Measurements from ENCODE around the gene FOXRED2. TPM values are rescaled to one million over a fixed set of nuclear protein-coding genes. Genes with fewer than 3 reads are reported as not detected.

FOXRED2 gene
- total RNA-seq, 2 experiments from 2014 or later, result 10.9 to 12.0 TPM

GRCh38 chr22:36478966-36479365 is 27.9 kb downstream of the FOXRED2 start:
- H3K9me3 Mint-ChIP-seq, result no peaks in the 10 kb centered on the region
- H3K36me3 Mint-ChIP-seq, result peaks cover 24% of the 10 kb centered on the region
- POLR2A ChIA-PET, result interaction anchor here (1.1 kb wide), 1 partner anchor 24 kb away, joined by 5 read pairs; no protein-coding TSS in a partner anchor
- ATAC-seq (ENCODE audit: low read depth) (no peak), DNase-seq (no peak)
- no peak overlapping the region for H3K27ac Mint-ChIP-seq
- no peaks in the 10 kb centered on the region for H3K27me3 Mint-ChIP-seq
- no peak overlapping the region for H3K4me3 Mint-ChIP-seq
- H3K4me1 Mint-ChIP-seq, result peaks cover 8% of the 10 kb centered on the region

DNA sequence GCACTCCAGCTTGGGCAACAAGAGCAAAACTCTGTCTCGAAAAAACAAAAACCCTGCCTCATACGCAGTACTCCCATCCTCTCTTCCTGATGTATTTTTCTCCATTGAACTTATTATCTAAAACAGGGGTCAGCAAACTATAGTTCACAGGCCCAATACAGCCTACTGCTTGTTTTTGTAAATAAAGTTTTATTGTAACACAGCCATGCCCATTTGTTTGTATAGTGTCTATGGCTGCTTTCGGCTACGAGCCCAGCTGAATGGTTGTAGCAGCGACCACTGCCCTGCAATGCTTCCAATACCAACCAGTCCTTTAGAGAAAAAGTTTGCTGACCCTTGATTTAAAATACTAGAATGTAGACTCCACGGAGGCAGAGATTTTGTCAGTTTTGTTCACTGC is 31.5 kb downstream of the FOXRED2 start:
- peaks cover 20% of the 10 kb centered on the region for H3K36me3 Mint-ChIP-seq
- no peak overlapping the region for H3K4me3 Mint-ChIP-seq
- POLR2A ChIA-PET, result no interaction called here
- ATAC-seq (ENCODE audit: low read depth), result no peak
- no peak overlapping the region for H3K27ac Mint-ChIP-seq
- H3K27me3 Mint-ChIP-seq, result no peaks in the 10 kb centered on the region
- H3K4me1 Mint-ChIP-seq, result peaks cover 2% of the 10 kb centered on the region
- no peaks in the 10 kb centered on the region for H3K9me3 Mint-ChIP-seq
- DNase-seq, result no peak

- Mint-ChIP-seq H3K4me1 (peaks cover 9% of the 10 kb centered on the region), H3K27ac (peak overlapping the region; percentile 36), H3K36me3 (peaks cover 17% of the 10 kb centered on the region), H3K9me3 (no peaks in the 10 kb centered on the region), H3K4me3 (no peak overlapping the region), H3K27me3 (no peaks in the 10 kb centered on the region)
- no peak for ATAC-seq (ENCODE audit: low read depth)
- POLR2A ChIA-PET, result no interaction called here
- DNase-seq, result no peak
Observed at GRCh38 chr22:36472689-36473088, 34.2 kb downstream of the FOXRED2 start.

DNA sequence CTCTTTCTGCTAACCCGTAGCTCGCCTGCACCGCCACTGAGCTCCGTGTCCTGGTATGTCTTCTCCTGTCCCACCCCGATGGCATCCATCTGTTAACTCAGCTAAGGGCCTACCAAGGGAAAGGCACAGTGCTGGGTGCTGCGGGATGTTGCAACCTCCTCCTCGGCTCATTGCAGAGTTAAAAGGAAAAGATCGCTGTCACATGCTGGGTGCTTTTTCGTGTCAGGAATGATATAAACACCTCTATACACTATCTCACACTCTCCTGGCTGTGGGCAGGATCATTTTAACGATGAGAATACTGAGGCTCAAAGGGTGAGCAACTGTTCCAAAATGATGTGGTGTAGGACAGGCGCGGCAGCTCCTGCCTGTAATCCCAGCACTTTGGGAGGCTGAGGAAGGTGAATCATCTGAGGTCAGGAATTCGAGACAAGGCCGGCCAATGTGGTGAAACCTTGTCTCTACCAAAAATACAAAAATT is 35.5 kb downstream of the FOXRED2 start:
- POLR2A ChIA-PET, result interaction anchor here (1.3 to 1.9 kb wide), 2 partner anchors 16 to 87 kb away, joined by 7 read pairs; no protein-coding TSS in a partner anchor
- Mint-ChIP-seq H3K4me1 (peaks cover 16% of the 10 kb centered on the region), H3K36me3 (peaks cover 19% of the 10 kb centered on the region), H3K4me3 (no peak overlapping the region), H3K27me3 (no peaks in the 10 kb centered on the region), H3K9me3 (no peaks in the 10 kb centered on the region), H3K27ac (no peak overlapping the region)
- DNase-seq (no peak), ATAC-seq (ENCODE audit: low read depth) (no peak)

DNA sequence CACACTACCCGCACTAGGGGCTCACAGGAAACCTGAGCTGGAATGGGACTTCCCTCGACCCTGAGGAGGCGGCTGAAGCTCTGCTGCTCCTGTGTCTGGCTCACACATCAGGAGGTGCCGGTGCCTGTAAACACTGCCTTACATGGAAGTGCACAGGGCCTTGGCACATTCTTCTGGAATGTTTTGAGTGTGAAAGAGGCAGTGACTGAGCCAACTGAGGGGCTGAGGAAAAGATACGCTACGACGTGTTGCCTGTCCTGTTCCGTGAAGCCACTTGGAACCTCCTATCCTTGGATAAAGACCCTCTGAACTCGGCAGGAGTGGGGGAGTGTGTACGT is 35.9 kb downstream of the FOXRED2 start:
- Mint-ChIP-seq H3K27me3 (no peaks in the 10 kb centered on the region), H3K9me3 (no peaks in the 10 kb centered on the region), H3K36me3 (peaks cover 18% of the 10 kb centered on the region), H3K4me3 (no peak overlapping the region), H3K27ac (no peak overlapping the region), H3K4me1 (peaks cover 16% of the 10 kb centered on the region)
- no peak for ATAC-seq (ENCODE audit: low read depth)
- DNase-seq, result no peak
- POLR2A ChIA-PET, result interaction anchor here (0.8 to 1.9 kb wide), 4 partner anchors 11 to 153 kb away, joined by 3 to 7 read pairs (median 6); partner anchors contain the start of gene TXN2

DNA sequence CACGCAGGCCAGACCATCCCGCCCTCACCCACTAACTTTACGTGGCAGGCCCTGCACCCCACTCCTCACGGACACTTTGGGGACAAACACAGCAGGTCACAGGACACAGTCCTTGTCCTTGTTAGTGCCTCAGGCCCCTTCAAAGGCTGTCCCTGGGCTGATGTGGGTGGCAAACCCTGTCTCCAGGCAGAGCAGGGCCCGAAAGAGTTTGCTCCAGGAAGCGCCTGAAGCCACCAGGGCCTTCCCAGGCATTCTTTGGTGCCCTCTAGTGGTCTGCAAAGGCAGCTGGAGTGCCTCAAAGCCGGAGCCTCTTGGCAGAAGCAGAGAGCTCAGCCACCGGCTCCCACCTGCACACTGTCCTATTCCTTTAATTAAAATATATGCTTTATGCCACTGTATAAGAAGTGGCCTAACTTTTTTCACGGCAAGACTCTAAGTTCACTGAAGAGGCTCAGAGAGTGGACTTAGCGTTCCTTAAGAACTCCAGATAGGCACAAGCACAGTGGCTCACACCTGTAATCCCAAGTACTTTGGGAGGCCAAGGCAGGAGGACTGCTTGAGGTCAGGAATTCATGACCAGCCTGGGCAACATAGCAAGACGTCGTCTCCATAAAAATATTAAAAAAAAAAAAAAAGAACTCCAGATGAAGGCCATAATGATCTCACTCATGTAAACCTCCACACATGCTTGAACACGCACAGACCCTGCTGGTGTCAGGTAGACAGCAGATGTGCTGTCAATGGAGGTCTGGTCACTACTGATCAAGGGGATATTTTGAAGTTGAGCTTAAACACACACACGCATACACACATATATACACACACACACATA is 36.5 kb downstream of the FOXRED2 start:
- peak overlapping the region; percentile 61 for H3K27ac Mint-ChIP-seq
- peak; percentile 78 for DNase-seq
- H3K36me3 Mint-ChIP-seq, result peaks cover 12% of the 10 kb centered on the region
- peak; percentile 89 for ATAC-seq (ENCODE audit: low read depth)
- no peaks in the 10 kb centered on the region for H3K27me3 Mint-ChIP-seq
- POLR2A ChIA-PET, result interaction anchor here (0.6 to 1.9 kb wide), 10 partner anchors 12 to 810 kb away, joined by 3 to 7 read pairs (median 4); partner anchors contain the start of gene TXN2
- H3K4me1 Mint-ChIP-seq, result peaks cover 16% of the 10 kb centered on the region
- no peaks in the 10 kb centered on the region for H3K9me3 Mint-ChIP-seq
- H3K4me3 Mint-ChIP-seq, result no peak overlapping the region

DNA sequence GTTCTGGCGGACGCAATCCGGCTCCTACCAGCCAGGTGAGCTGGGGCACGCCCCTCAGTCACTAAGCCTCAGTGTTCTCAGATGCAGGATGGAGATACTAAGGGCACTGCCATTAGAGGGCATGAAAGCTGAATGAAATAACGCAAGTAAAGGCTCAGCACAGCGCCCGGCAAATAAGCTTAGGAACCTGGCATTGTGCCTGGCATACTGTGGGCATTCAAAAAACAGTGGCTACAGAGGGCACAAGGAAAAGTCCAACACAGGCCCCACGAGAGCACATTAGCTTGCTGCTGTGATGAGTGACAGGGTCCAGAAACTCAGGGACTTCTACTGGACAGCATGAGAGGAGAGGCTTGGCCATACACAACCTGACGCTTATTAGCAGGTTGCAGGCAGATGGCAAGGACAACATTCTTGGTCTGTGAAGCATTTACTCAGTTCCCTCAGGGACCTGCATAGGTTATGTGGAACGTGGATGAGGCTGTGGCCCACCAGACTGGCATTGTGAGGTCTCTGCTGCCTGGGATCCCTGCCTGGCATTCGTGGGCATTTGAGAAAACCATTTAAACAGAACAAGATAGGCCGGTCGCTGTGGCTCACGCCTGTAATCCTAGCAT is 37.6 kb downstream of the FOXRED2 start:
- H3K4me3 Mint-ChIP-seq, result no peak overlapping the region
- ATAC-seq (ENCODE audit: low read depth) (no peak), DNase-seq (no peak)
- H3K9me3 Mint-ChIP-seq, result no peaks in the 10 kb centered on the region
- no peaks in the 10 kb centered on the region for H3K27me3 Mint-ChIP-seq
- POLR2A ChIA-PET, result interaction anchor here (1.0 to 1.5 kb wide), 3 partner anchors 81 to 165 kb away, joined by 3 to 4 read pairs (median 4); partner anchors contain the start of gene MYH9
- peaks cover 9% of the 10 kb centered on the region for H3K36me3 Mint-ChIP-seq
- H3K4me1 Mint-ChIP-seq, result peaks cover 16% of the 10 kb centered on the region
- H3K27ac Mint-ChIP-seq, result no peak overlapping the region

DNA sequence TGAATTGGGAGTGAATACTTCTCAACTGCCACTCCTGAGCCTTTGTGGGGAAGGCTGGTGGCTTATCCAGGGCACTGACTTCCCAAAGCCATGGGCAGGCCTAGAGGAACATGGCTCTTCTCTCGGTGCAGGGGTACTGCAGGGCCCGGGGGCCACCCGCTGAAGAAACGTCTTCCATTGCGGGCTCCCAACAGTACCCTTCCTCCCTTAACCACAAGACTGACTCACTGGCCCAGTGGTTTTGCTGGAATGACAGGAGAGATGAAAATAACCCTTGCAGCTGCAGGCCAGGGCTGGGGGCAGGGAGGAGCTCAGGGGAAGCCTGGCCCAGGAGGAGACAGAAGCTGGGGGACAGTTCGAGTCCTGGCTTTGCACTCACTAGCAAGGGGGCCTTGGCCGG is 38.9 kb downstream of the FOXRED2 start:
- Mint-ChIP-seq H3K27me3 (no peaks in the 10 kb centered on the region), H3K27ac (peak overlapping the region; percentile 25), H3K4me3 (no peak overlapping the region), H3K36me3 (peaks cover 8% of the 10 kb centered on the region), H3K4me1 (peaks cover 16% of the 10 kb centered on the region), H3K9me3 (no peaks in the 10 kb centered on the region)
- ATAC-seq (ENCODE audit: low read depth), result no peak
- POLR2A ChIA-PET, result interaction anchor here (1.4 to 1.5 kb wide), 2 partner anchors 14 to 80 kb away, joined by 4 to 5 read pairs; partner anchors contain the start of genes MYH9 and TXN2
- no peak for DNase-seq

GRCh38 chr22:36467042-36467810 is 39.6 kb downstream of the FOXRED2 start:
- POLR2A ChIA-PET, result interaction anchor here (0.8 to 1.5 kb wide), 5 partner anchors 12 to 136 kb away, joined by 3 to 5 read pairs (median 4); partner anchors contain the start of genes MYH9 and TXN2
- no peaks in the 10 kb centered on the region for H3K9me3 Mint-ChIP-seq
- no peak overlapping the region for H3K4me3 Mint-ChIP-seq
- H3K27me3 Mint-ChIP-seq, result no peaks in the 10 kb centered on the region
- H3K36me3 Mint-ChIP-seq, result peaks cover 6% of the 10 kb centered on the region
- ATAC-seq (ENCODE audit: low read depth) (no peak), DNase-seq (no peak)
- H3K4me1 Mint-ChIP-seq, result peaks cover 16% of the 10 kb centered on the region
- H3K27ac Mint-ChIP-seq, result peak overlapping the region; percentile 67

GRCh38 chr22:36466258-36466657 is 40.6 kb downstream of the FOXRED2 start:
- H3K27me3 Mint-ChIP-seq, result no peaks in the 10 kb centered on the region
- peaks cover 6% of the 10 kb centered on the region for H3K36me3 Mint-ChIP-seq
- no peak for ATAC-seq (ENCODE audit: low read depth)
- no peaks in the 10 kb centered on the region for H3K9me3 Mint-ChIP-seq
- H3K4me3 Mint-ChIP-seq, result no peak overlapping the region
- peaks cover 16% of the 10 kb centered on the region for H3K4me1 Mint-ChIP-seq
- POLR2A ChIA-PET, result interaction anchor here (0.8 to 1.2 kb wide), 4 partner anchors 8 to 164 kb away, joined by 3 to 5 read pairs (median 3); no protein-coding TSS in a partner anchor
- no peak for DNase-seq
- H3K27ac Mint-ChIP-seq, result peak overlapping the region; percentile 67

- Mint-ChIP-seq H3K27me3 (no peaks in the 10 kb centered on the region), H3K36me3 (peaks cover 6% of the 10 kb centered on the region), H3K4me1 (peaks cover 16% of the 10 kb centered on the region), H3K4me3 (no peak overlapping the region), H3K27ac (no peak overlapping the region), H3K9me3 (no peaks in the 10 kb centered on the region)
- POLR2A ChIA-PET, result interaction anchor here (1.2 kb wide), 3 partner anchors 8 to 164 kb away, joined by 3 read pairs; no protein-coding TSS in a partner anchor
- ATAC-seq (ENCODE audit: low read depth), result no peak
- no peak for DNase-seq
Observed at GRCh38 chr22:36465232-36466021, 41.4 kb downstream of the FOXRED2 start.

GRCh38 chr22:36464715-36465231 is 42.1 kb downstream of the FOXRED2 start:
- ATAC-seq (ENCODE audit: low read depth) (no peak), DNase-seq (no peak)
- peaks cover 13% of the 10 kb centered on the region for H3K4me1 Mint-ChIP-seq
- H3K27me3 Mint-ChIP-seq, result no peaks in the 10 kb centered on the region
- H3K36me3 Mint-ChIP-seq, result peaks cover 6% of the 10 kb centered on the region
- H3K9me3 Mint-ChIP-seq, result no peaks in the 10 kb centered on the region
- POLR2A ChIA-PET, result no interaction called here
- H3K4me3 Mint-ChIP-seq, result no peak overlapping the region
- H3K27ac Mint-ChIP-seq, result no peak overlapping the region

Data from activated naive CD8-positive, alpha-beta T cell treated with anti-CD3 and anti-CD28 coated beads, Interleukin-2, amount 10 ng/mL, durations not matched to agents 7 days and 5 days (primary cell).